Activated naive CD4-positive, alpha-beta T cell treated with anti-CD3 and anti-CD28 coated beads, Interleukin-2, amount 50 U/mL, for 16 hours (primary cell): ENCODE data around the gene HK3.

ENCODE experiments used
- DNase-seq: peaks from one replicate; pipeline ENCODE4 v3.0.0-alpha.2; 2020

Gene HK3

GRCh38 chr5:176865964-176866363 lies 33.2 kb downstream of the HK3 start:
- DNase-seq = no peak

- no peak for DNase-seq
Measured at GRCh38 chr5:176864755-176865154, 34.4 kb downstream of the HK3 start.

- no peak for DNase-seq
Measured at GRCh38 chr5:176863765-176864098, 35.4 kb downstream of the HK3 start.

GRCh38 chr5:176863041-176863764 lies 35.9 kb downstream of the HK3 start:
- no peak for DNase-seq

- no peak for DNase-seq
Measured at GRCh38 chr5:176862330-176862995, 36.7 kb downstream of the HK3 start.

GRCh38 chr5:176861276-176861675 lies 37.9 kb downstream of the HK3 start:
- DNase-seq = no peak

GRCh38 chr5:176860381-176860780 lies 38.8 kb downstream of the HK3 start:
- DNase-seq = no peak

- DNase-seq = no peak
Measured at GRCh38 chr5:176859916-176860315, 39.2 kb downstream of the HK3 start.

- no peak for DNase-seq
Measured at GRCh38 chr5:176857894-176858273, 41.3 kb downstream of the HK3 start.

GRCh38 chr5:176857216-176857893 lies 41.8 kb downstream of the HK3 start:
- no peak for DNase-seq

- DNase-seq = no peak
Measured at GRCh38 chr5:176856746-176857145, 42.4 kb downstream of the HK3 start.

- DNase-seq = no peak
Measured at GRCh38 chr5:176855598-176855997, 43.5 kb downstream of the HK3 start.

- DNase-seq = no peak
Measured at GRCh38 chr5:176854164-176854563, 45.0 kb downstream of the HK3 start.

GRCh38 chr5:176853151-176853778 lies 45.9 kb downstream of the HK3 start:
- DNase-seq = no peak

GRCh38 chr5:176851871-176852658 lies 47.1 kb downstream of the HK3 start:
- no peak for DNase-seq

- DNase-seq = no peak
Measured at GRCh38 chr5:176851380-176851779, 47.8 kb downstream of the HK3 start.

- DNase-seq = no peak
Measured at GRCh38 chr5:176850371-176851245, 48.5 kb downstream of the HK3 start.

GRCh38 chr5:176849611-176850227 lies 49.4 kb downstream of the HK3 start:
- no peak for DNase-seq

GRCh38 chr5:176848651-176849050 lies 50.5 kb downstream of the HK3 start:
- no peak for DNase-seq

- DNase-seq = no peak
Measured at GRCh38 chr5:176847726-176848290, 51.3 kb downstream of the HK3 start.

GRCh38 chr5:176847148-176847547 lies 52.0 kb downstream of the HK3 start:
- no peak for DNase-seq
